Measurements from ENCODE around the gene MYO5C. TPM values are rescaled to one million over a fixed set of nuclear protein-coding genes. Genes with fewer than 3 reads are reported as not detected.

The MYO5C gene
- total RNA-seq, 1 experiment from 2014 or later: 28.2 TPM

GRCh38 chr15:52146776-52147175 lies 148.8 kb downstream of the MYO5C start:
- Histone ChIP-seq H3K4me3 (ENCODE audit: low read depth in 2 of 2, low read length in 2 of 2) (no peak overlapping the region), H3K9me3 (ENCODE audit: control insufficient read depth, insufficient read depth, low read depth, low read length) (no peaks in the 10 kb centered on the region), H3K36me3 (ENCODE audit: control insufficient read depth, insufficient read depth, low read length) (peaks cover 2% of the 10 kb centered on the region; the same call in 1 of the 2 replicates), H3K27me3 (ENCODE audit: control insufficient read depth, insufficient read depth, low read length) (no peaks in the 10 kb centered on the region), H3K4me1 (ENCODE audit: control insufficient read depth, insufficient read depth, low read length) (no peaks in the 10 kb centered on the region), H3K27ac (ENCODE audit: low read length) (no peak overlapping the region)
- ChIA-PET CTCF (no interaction called here), POLR2A (no interaction called here)
- no peak for TF ChIP-seq TCF7L2 (IDR thresholded peaks at IDR 0.05; ENCODE audit: low read depth, low read length)
- in situ Hi-C loops (cut with HindIII; ENCODE audit: low pct_unique_long_range_greater_than_20kb, low sequenced_read_pairs) (no loop called here), intact Hi-C loops (cut with micrococcal nuclease; ENCODE audit: unreplicated experiment) (no loop called here)
- BruUV-seq (replicated peaks): no TSS peak
- DNase-seq (ENCODE audit: low read depth, low spot score): no peak
- ATAC-seq: no peak

- in situ Hi-C loops (cut with HindIII; ENCODE audit: low pct_unique_long_range_greater_than_20kb, low sequenced_read_pairs): no loop called here
- Histone ChIP-seq H3K27ac (ENCODE audit: low read length) (no peak overlapping the region), H3K9me3 (ENCODE audit: control insufficient read depth, insufficient read depth, low read depth, low read length) (no peaks in the 10 kb centered on the region), H3K4me1 (ENCODE audit: control insufficient read depth, insufficient read depth, low read length) (no peaks in the 10 kb centered on the region), H3K27me3 (ENCODE audit: control insufficient read depth, insufficient read depth, low read length) (no peaks in the 10 kb centered on the region), H3K4me3 (ENCODE audit: low read depth in 2 of 2, low read length in 2 of 2) (no peak overlapping the region), H3K36me3 (ENCODE audit: control insufficient read depth, insufficient read depth, low read length) (peaks cover 2% of the 10 kb centered on the region; the same call in 1 of the 2 replicates)
- no peak for ATAC-seq
- ChIA-PET POLR2A (no interaction called here), CTCF (no interaction called here)
- no TSS peak for BruUV-seq (replicated peaks)
- no peak for DNase-seq (ENCODE audit: low read depth, low spot score)
- no peak for TF ChIP-seq CTCF (IDR thresholded peaks at IDR 0.05)
- TF ChIP-seq REST (IDR thresholded peaks at IDR 0.05; ENCODE audit: insufficient read depth in 1 of 2, low read depth in 2 of 2, low read length in 1 of 2): no peak
- TF ChIP-seq POLR2AphosphoS5 (IDR thresholded peaks at IDR 0.05; ENCODE audit: low read depth, low read length): no peak
- TF ChIP-seq SIN3A (IDR thresholded peaks at IDR 0.05; ENCODE audit: borderline replicate concordance, insufficient read depth, low read depth, low read length): no peak
- no peak for TF ChIP-seq TCF7L2 (IDR thresholded peaks at IDR 0.05; ENCODE audit: low read depth, low read length)
- intact Hi-C loops (cut with micrococcal nuclease; ENCODE audit: unreplicated experiment): no loop called here
Observed at GRCh38 chr15:52146261-52146660, 149.3 kb downstream of the MYO5C start.

GRCh38 chr15:52144656-52145178 lies 150.9 kb downstream of the MYO5C start:
- no peak overlapping the region for H3K27ac ChIP-seq (ENCODE audit: low read length)
- ChIA-PET CTCF (no interaction called here), POLR2A (interaction anchor here (0.6 kb wide), 1 partner anchor 15 kb away, joined by 3 read pairs; no protein-coding TSS in a partner anchor)
- in situ Hi-C loops (cut with HindIII; ENCODE audit: low pct_unique_long_range_greater_than_20kb, low sequenced_read_pairs) (no loop called here), intact Hi-C loops (cut with micrococcal nuclease; ENCODE audit: unreplicated experiment) (no loop called here)
- H3K27me3 ChIP-seq (ENCODE audit: control insufficient read depth, insufficient read depth, low read length): no peaks in the 10 kb centered on the region
- 0 out of 2 replicates have a peak, but pooled peaks have one; percentile 56 for ATAC-seq
- BruUV-seq (replicated peaks): no TSS peak
- no peaks in the 10 kb centered on the region for H3K4me1 ChIP-seq (ENCODE audit: control insufficient read depth, insufficient read depth, low read length)
- H3K9me3 ChIP-seq (ENCODE audit: control insufficient read depth, insufficient read depth, low read depth, low read length): no peaks in the 10 kb centered on the region
- no peak overlapping the region for H3K4me3 ChIP-seq (ENCODE audit: low read depth in 2 of 2, low read length in 2 of 2)
- DNase-seq (ENCODE audit: low read depth, low spot score): no peak
- H3K36me3 ChIP-seq (ENCODE audit: control insufficient read depth, insufficient read depth, low read length): 0 out of 2 replicates have a peak, but pooled peaks cover 2% of the 10 kb centered on the region
- no peak for TF ChIP-seq POLR2AphosphoS5 (IDR thresholded peaks at IDR 0.05; ENCODE audit: low read depth, low read length)
- no peak for TF ChIP-seq SIN3A (IDR thresholded peaks at IDR 0.05; ENCODE audit: borderline replicate concordance, insufficient read depth, low read depth, low read length)
- no peak for TF ChIP-seq TCF7L2 (IDR thresholded peaks at IDR 0.05; ENCODE audit: low read depth, low read length)
- TF ChIP-seq CTCF (IDR thresholded peaks at IDR 0.05): no peak
- no peak for TF ChIP-seq REST (IDR thresholded peaks at IDR 0.05; ENCODE audit: insufficient read depth in 1 of 2, low read depth in 2 of 2, low read length in 1 of 2)

Measured in Panc1 (cell line).